Common myeloid progenitor, CD34-positive (primary cell): ENCODE measurements around the gene IL18RAP.
A peak's percentile ranks its signal among the peaks of the same experiment; 100 is the strongest.

Source experiments
- CTCF ChIA-PET: fragments of 350-600 bp; sonication (Branson Sonifier 250); formaldehyde crosslinking; loops from one replicate; lab custom pipeline; 2021; ENCODE audit warnings: antibody characterized with exemption; lab: Charles Lee
- POLR2A ChIA-PET: fragments of 350-600 bp; sonication (Branson Sonifier 250); formaldehyde crosslinking; loops from one replicate; lab custom pipeline; 2021; ENCODE audit warnings: antibody characterized with exemption; lab: Charles Lee
- DNase-seq, 3 donors: peaks; one replicate each; pipeline versions ENCODE4 v3.0.0 to v3.0.0-alpha.2; 2013
- H3K27ac ChIP-seq, 2 experiments: 1 replicate in 1 of 2; 2 replicates in 1 of 2; pipeline ENCODE4 v1.7.0; 2013; ENCODE audit warnings: inconsistent platforms in 2 of 2, low read length in 2 of 2, mild to moderate bottlenecking in 2 of 2, low read depth in 1 of 2, moderate library complexity in 1 of 2; ENCODE audit not compliant: severe bottlenecking in 2 of 2, insufficient read depth in 1 of 2, poor library complexity in 1 of 2
- H3K27me3 ChIP-seq, 5 experiments: replicated peaks in 2 of 5; 1 replicate in 3 of 5; 2 replicates in 2 of 5; pipeline versions ENCODE4 v1.6.1 to v1.7.0; 2013; ENCODE audit warnings: low read length in 4 of 5, mild to moderate bottlenecking in 2 of 5, moderate library complexity in 2 of 5, inconsistent platforms in 1 of 5; ENCODE audit not compliant: insufficient read depth in 5 of 5, control insufficient read depth in 4 of 5
- H3K36me3 ChIP-seq, 4 experiments: 1 replicate in 2 of 4; 2 replicates in 2 of 4; pipeline versions ENCODE4 v1.6.1 to v1.7.0; 2013; ENCODE audit warnings: low read length in 3 of 4, control low read depth in 1 of 4, mild to moderate bottlenecking in 1 of 4; ENCODE audit not compliant: control insufficient read depth in 4 of 4, insufficient read depth in 4 of 4
- H3K4me1 ChIP-seq, 4 experiments: 1 replicate in 3 of 4; 2 replicates in 1 of 4; pipeline versions ENCODE4 v1.6.1 to v1.7.1; 2013; ENCODE audit warnings: low read length in 3 of 4, mild to moderate bottlenecking in 3 of 4, control low read depth in 1 of 4, inconsistent platforms in 1 of 4, moderate library complexity in 1 of 4; ENCODE audit not compliant: control insufficient read depth in 4 of 4, insufficient read depth in 4 of 4; ENCODE audit errors: control extremely low read depth in 1 of 4
- H3K4me3 ChIP-seq, 7 experiments: 1 replicate in 4 of 7; 2 replicates in 3 of 7; pipeline versions ENCODE4 v1.5.1 to v1.7.0; 2013; ENCODE audit warnings: mild to moderate bottlenecking in 7 of 7, low read length in 6 of 7, moderate library complexity in 6 of 7, inconsistent platforms in 2 of 7, low read depth in 2 of 7, control low read depth in 1 of 7; ENCODE audit not compliant: insufficient read depth in 4 of 7, control insufficient read depth in 1 of 7; ENCODE audit errors: extremely low read depth in 1 of 7
- H3K9me3 ChIP-seq, 5 experiments: 1 replicate in 4 of 5; 2 replicates in 1 of 5; pipeline versions ENCODE4 v1.6.1 to v1.7.1; 2013; ENCODE audit warnings: low read length in 4 of 5, mild to moderate bottlenecking in 2 of 5, inconsistent platforms in 1 of 5, low read depth in 1 of 5, moderate library complexity in 1 of 5; ENCODE audit not compliant: control insufficient read depth in 4 of 5, insufficient read depth in 2 of 5; ENCODE audit errors: control extremely low read depth in 1 of 5
- WGBS: methylation state at CpG from one replicate; pipeline ENCODE4 v1.1.5; 2013; ENCODE audit not compliant: insufficient coverage; 5-methylcytosine and 5-hydroxymethylcytosine counted together

The IL18RAP gene

DNA sequence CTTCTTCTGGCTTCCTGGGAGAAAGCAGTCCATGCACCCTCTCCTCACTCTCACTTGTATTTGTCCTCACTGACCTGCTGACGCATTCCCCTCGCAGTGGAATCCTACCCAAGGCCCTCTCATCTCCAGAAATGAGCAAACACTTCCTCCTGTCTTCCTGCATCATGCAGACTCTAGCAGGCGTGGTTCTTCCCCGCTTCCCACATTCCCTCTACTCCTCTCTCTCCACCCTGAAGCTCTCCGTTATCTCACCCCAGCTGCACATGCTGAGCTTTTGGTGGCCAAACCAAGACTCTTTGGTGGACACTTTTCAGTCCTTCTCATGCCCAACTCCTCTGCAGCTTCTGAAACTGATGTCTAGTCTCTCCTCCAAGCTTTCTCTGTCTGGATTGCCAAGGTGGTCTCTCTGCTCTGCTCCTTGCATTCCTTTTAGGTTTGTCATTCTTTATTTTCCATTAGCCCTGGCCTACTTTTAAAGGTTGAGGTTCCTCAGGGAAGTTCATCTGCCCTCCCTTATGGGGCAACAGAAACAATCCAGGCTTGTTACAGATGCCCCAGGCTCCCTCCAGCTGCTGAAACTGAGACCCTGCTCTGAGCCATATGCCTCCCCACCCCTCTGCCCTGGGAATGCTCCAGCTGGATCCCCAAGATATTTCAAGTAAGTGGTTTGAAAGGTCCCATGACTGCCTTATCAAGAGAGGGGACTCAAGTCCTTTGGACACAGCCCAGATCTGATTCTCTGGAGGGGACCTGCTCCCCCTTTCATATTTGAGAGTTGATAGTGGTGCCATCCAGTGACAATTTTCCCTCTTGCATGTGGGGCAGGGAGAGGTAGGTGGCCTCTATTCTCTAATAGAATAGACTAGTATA lies 835 bp upstream of the IL18RAP start:
- peak overlapping the region in 1 of 7 experiments; percentile 38 for H3K4me3 ChIP-seq
- peaks cover 0 to 3% (median 0%) of the 10 kb centered on the region in 4 experiments for H3K36me3 ChIP-seq
- H3K27me3 ChIP-seq, result no peaks in the 10 kb centered on the region
- CTCF ChIA-PET, result interaction anchor here (1.3 to 1.7 kb wide), 4 partner anchors 21 to 69 kb away, joined by 3 to 5 read pairs (median 4); no protein-coding TSS in a partner anchor
- no peak overlapping the region for H3K27ac ChIP-seq
- H3K9me3 ChIP-seq, result no peaks in the 10 kb centered on the region
- H3K4me1 ChIP-seq, result peaks cover 23 to 73% (median 38%) of the 10 kb centered on the region in 4 experiments
- no peak for DNase-seq
- 98% methylated on average over 5 of the region's 5 CpGs for WGBS
- POLR2A ChIA-PET, result no interaction called here

DNA sequence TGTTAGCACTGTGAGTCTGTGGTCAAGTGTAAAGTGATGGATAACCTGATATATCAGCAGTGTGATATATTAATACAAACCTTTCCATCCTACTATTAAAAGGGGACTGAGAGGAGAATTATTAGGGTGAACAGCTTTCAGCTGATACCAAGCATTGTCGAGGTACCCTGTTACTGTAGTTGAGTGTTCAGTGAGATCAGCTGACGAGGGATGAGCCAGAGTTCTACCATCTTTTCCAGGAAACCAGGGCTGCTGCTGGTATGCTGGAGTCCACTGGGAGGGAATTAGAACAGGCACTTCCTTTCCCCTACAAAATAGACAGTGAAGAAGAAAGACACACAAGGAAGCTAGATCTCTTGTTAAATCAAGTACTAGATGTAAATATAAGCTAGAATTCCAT lies 408 bp downstream of the IL18RAP start:
- no peak for DNase-seq
- Histone ChIP-seq H3K4me3 (peak overlapping the region in 1 of 7 experiments; percentile 65), H3K36me3 (peaks cover 0 to 3% (median 0%) of the 10 kb centered on the region in 4 experiments), H3K9me3 (no peaks in the 10 kb centered on the region), H3K4me1 (peaks cover 13 to 64% (median 27%) of the 10 kb centered on the region in 4 experiments), H3K27ac (no peak overlapping the region), H3K27me3 (no peaks in the 10 kb centered on the region)
- 100% methylated on average over 2 of the region's 2 CpGs for WGBS
- POLR2A ChIA-PET, result no interaction called here
- CTCF ChIA-PET, result interaction anchor here (1.0 to 1.3 kb wide), 4 partner anchors 9 to 187 kb away, joined by 3 to 5 read pairs (median 4); no protein-coding TSS in a partner anchor

- ChIA-PET POLR2A (no interaction called here), CTCF (interaction anchor here (1.1 to 1.6 kb wide), 2 partner anchors 11 to 18 kb away, joined by 3 to 4 read pairs; no protein-coding TSS in a partner anchor)
- Histone ChIP-seq H3K27me3 (no peaks in the 10 kb centered on the region), H3K4me1 (peaks cover under 1 to 50% (median 17%) of the 10 kb centered on the region in 4 experiments), H3K36me3 (peaks cover 0 to 3% (median 0%) of the 10 kb centered on the region in 4 experiments), H3K27ac (no peak overlapping the region), H3K4me3 (peak overlapping the region in 1 of 7 experiments; percentile 25), H3K9me3 (no peaks in the 10 kb centered on the region)
- 78% methylated on average over 3 of the region's 3 CpGs for WGBS
- peak in 1 of 3 donors; percentile 28 for DNase-seq
Observed at GRCh38 chr2:102424754-102425153, 1.8 kb downstream of the IL18RAP start.

- no peaks in the 10 kb centered on the region for H3K9me3 ChIP-seq
- no CpG with 5 or more reads among the region's 5 CpGs for WGBS
- ChIA-PET CTCF (interaction anchor here (1.1 to 1.6 kb wide), 2 partner anchors 10 to 18 kb away, joined by 3 to 4 read pairs; no protein-coding TSS in a partner anchor), POLR2A (no interaction called here)
- no peak overlapping the region for H3K27ac ChIP-seq
- no peaks in the 10 kb centered on the region for H3K27me3 ChIP-seq
- peaks cover 0 to 3% (median 0%) of the 10 kb centered on the region in 4 experiments for H3K36me3 ChIP-seq
- H3K4me3 ChIP-seq, result peak overlapping the region in 1 of 7 experiments; percentile 25
- peaks cover 0 to 41% (median 13%) of the 10 kb centered on the region in 4 experiments for H3K4me1 ChIP-seq
- no peak for DNase-seq
Observed at GRCh38 chr2:102425441-102426132, 2.6 kb downstream of the IL18RAP start.

DNA sequence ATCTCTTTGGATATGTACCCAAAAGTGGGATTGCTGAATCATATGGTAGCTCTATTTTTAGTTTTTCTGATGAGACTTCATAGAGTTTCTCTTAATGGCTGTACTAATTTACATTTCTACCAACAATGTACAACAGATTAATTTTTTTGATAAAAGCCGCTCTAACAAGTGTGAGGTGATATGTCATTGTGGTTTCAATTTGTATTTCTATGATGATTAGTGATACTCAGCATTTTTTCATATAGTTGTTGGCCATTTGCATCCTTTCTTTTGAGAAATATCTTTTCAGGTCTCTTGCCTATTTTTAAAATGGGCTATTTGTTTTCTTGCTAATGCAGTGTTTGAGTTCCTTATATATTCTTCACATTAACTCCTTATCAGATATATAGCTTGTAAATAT lies 4.3 kb downstream of the IL18RAP start:
- ChIA-PET CTCF (interaction anchor here (0.6 to 1.1 kb wide), 3 partner anchors 37 to 1232 kb away, joined by 3 read pairs; no protein-coding TSS in a partner anchor), POLR2A (no interaction called here)
- peak overlapping the region in 1 of 7 experiments; percentile 4 for H3K4me3 ChIP-seq
- peaks cover 0 to 26% (median 11%) of the 10 kb centered on the region in 4 experiments for H3K4me1 ChIP-seq
- H3K27me3 ChIP-seq, result no peaks in the 10 kb centered on the region
- no peak for DNase-seq
- H3K36me3 ChIP-seq, result peaks cover 0 to 3% (median 0%) of the 10 kb centered on the region in 4 experiments
- H3K27ac ChIP-seq, result no peak overlapping the region
- no peaks in the 10 kb centered on the region for H3K9me3 ChIP-seq
- no CpG with 5 or more reads among the region's 1 CpG for WGBS

GRCh38 chr2:102428573-102428972 lies 5.6 kb downstream of the IL18RAP start:
- ChIA-PET POLR2A (no interaction called here), CTCF (no interaction called here)
- no peak overlapping the region for H3K27ac ChIP-seq
- no peak for DNase-seq
- peak overlapping the region in 1 of 7 experiments; percentile 10 for H3K4me3 ChIP-seq
- H3K36me3 ChIP-seq, result peaks cover 0 to 3% (median 0%) of the 10 kb centered on the region in 4 experiments
- no peaks in the 10 kb centered on the region for H3K27me3 ChIP-seq
- peaks cover 0 to 13% (median 1%) of the 10 kb centered on the region in 4 experiments for H3K4me1 ChIP-seq
- WGBS, result no CpG with 5 or more reads among the region's 2 CpGs
- H3K9me3 ChIP-seq, result no peaks in the 10 kb centered on the region
